ENCODE results near the gene NLGN1.

NLGN1 gene

DNA sequence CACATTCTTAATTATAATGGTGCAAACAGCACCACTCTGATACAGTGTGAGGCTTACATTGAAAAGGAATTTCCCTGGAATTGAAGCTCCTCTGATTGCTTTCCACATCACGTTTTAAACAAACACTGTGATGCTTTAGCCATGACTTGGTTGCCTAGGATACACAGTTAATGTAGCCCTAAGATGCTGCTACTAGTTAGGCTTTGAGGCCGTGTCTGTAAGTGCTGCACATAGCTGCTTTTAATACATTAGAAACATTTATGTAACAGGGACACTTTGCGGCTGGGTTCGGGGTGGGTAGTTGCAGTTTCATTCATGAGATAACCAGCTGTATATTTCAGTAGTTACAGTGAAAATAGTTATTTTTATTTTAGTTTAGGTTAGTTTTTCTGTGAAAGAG is 334.7 kb downstream of the NLGN1 start:
- DNase-seq: no peak

DNA sequence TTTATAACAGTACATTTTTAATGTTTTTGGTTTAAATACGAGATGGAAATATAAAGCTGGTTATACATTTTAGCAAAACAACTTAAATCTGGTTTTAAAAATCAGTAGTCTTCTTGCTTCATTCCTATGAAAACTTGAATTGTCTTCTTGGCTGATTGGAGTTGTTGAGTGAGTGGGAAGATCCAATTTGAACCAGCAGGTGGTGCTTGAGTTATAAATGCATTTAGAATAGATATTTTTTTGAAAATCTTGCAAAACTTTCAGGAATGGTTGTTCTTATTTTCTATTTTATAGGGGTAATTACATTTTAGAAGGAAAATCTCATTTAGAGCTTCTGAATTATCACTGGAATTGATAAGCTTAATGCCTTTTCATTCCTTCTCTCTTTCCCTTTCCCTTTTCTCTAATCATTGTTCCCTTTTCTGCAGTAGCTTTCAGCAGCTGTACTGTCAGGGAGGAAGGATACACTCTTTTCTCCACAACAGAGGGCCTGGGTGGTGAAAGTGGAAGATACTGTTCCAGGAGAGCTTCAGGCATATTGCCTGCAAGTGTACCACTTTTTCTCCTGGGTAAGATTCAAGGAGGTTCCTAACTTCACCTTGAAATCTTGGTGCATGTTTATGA is 335.6 kb downstream of the NLGN1 start:
- DNase-seq: no peak

- no peak for DNase-seq
These were observed 336.9 kb downstream of the NLGN1 start for GRCh38 chr3:173734473-173734872.

GRCh38 chr3:173734895-173735294 is 337.4 kb downstream of the NLGN1 start:
- no peak for DNase-seq

DNA sequence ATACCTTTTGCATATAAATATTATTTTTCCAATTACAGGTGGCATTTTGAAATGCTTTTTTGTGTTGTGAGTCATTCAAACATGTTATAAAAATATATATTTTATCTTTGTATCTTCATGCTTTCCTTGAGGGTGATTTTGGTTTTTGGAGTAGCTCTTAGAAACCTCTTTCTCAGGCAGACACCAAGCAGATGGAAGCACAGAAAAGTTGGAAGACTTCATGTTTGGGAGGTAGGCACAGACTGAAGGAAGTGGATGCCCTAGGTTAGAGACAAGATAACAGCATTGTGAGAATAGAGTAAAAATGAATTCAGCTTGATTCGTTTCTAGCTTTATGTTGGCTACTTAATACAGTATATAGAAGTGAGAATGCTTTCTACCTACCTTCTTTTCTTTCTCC is 338.3 kb downstream of the NLGN1 start:
- DNase-seq: no peak

GRCh38 chr3:173737167-173737808 is 339.7 kb downstream of the NLGN1 start:
- no peak for DNase-seq

DNA sequence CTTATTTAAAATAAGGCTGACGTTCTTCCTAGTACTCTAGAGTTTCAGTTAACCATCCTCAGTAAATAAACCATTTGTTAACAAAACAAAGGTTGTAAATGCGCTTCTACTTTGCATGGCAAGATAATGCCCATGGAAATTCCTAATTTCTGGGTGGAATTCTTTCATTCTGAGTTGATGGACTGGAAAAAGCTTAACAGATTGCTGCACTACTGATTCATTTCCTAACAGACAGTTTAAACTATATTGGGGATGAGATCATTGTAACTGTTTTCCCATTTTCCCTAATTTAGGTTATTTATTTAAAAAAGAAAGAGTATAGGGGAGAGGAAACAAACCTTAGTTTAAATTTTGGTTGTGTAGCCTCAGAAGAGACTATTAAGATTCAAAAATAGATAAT is 342.2 kb downstream of the NLGN1 start:
- no peak for DNase-seq

- no peak for DNase-seq
These were observed 344.9 kb downstream of the NLGN1 start for GRCh38 chr3:173742491-173742890.

GRCh38 chr3:173743111-173743510 is 345.6 kb downstream of the NLGN1 start:
- no peak for DNase-seq

GRCh38 chr3:173743516-173743915 is 346.0 kb downstream of the NLGN1 start:
- no peak for DNase-seq

- no peak for DNase-seq
These were observed 346.9 kb downstream of the NLGN1 start for GRCh38 chr3:173744479-173744878.

GRCh38 chr3:173744895-173745294 is 347.4 kb downstream of the NLGN1 start:
- no peak for DNase-seq

GRCh38 chr3:173745952-173746682 is 348.6 kb downstream of the NLGN1 start:
- no peak for DNase-seq

- no peak for DNase-seq
These were observed 349.9 kb downstream of the NLGN1 start for GRCh38 chr3:173747427-173747826.

GRCh38 chr3:173748105-173748504 is 350.6 kb downstream of the NLGN1 start:
- DNase-seq: no peak

GRCh38 chr3:173750095-173750494 is 352.6 kb downstream of the NLGN1 start:
- DNase-seq: no peak

DNA sequence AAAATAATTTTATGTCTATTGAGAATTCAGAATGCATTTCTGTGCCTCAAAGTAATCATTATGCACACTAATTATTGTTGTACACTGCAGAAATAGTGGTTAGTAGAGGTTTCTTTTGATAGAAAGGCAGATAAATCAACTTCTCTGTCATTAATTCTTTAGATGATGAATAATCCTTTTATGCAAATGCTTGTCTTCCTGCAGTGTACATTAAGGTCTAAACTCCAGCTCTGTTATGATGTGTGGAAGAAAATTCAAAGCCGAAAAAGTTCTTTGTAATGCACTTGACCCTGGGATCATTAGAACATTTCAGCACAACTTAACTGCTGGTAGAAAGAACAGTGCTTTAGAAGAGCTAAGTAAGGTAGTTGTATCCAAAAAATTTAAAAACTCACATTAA is 353.0 kb downstream of the NLGN1 start:
- DNase-seq: no peak

- DNase-seq: no peak
These were observed 356.0 kb downstream of the NLGN1 start for GRCh38 chr3:173753593-173753992.

DNA sequence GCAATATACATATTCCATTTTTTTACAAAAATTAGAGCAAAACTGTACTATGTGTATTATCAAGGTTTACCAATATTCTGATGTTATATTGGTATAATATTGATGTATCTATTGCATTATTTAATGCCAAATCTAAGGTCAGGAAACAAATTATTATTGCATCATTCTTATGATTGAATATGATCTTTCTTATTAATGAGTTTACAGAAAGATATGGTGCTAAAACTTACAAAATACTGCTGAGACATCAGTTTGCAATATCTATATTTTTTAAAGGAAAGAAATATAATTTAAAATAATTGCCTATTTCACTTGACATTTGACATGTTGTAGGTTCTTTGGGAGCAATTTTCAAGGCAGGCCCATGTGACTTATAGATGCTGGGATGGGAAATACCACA is 357.6 kb downstream of the NLGN1 start:
- DNase-seq: no peak

- no peak for DNase-seq
These were observed 363.6 kb downstream of the NLGN1 start for GRCh38 chr3:173761161-173761560.

GRCh38 chr3:173762501-173762900 is 365.0 kb downstream of the NLGN1 start:
- DNase-seq: no peak

DNA sequence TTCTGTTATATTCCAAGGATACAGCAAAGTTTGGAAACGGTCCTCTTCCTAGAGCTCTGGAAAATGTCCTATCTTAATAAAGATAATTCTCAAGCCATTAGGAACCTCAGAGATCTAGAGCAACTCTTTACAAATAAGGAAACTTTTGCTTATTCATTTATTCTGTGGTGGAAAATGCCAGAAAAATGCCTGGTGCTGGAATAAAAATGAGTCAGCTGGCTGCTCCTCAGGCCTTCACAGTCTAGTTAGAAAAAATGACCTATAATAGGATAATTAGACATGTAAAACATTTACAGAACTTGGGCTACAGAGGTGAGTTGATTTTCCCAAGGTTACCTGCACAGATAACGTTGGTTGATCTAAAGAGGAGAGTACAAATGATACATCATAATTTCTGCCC is 372.5 kb downstream of the NLGN1 start:
- no peak for DNase-seq

DNA sequence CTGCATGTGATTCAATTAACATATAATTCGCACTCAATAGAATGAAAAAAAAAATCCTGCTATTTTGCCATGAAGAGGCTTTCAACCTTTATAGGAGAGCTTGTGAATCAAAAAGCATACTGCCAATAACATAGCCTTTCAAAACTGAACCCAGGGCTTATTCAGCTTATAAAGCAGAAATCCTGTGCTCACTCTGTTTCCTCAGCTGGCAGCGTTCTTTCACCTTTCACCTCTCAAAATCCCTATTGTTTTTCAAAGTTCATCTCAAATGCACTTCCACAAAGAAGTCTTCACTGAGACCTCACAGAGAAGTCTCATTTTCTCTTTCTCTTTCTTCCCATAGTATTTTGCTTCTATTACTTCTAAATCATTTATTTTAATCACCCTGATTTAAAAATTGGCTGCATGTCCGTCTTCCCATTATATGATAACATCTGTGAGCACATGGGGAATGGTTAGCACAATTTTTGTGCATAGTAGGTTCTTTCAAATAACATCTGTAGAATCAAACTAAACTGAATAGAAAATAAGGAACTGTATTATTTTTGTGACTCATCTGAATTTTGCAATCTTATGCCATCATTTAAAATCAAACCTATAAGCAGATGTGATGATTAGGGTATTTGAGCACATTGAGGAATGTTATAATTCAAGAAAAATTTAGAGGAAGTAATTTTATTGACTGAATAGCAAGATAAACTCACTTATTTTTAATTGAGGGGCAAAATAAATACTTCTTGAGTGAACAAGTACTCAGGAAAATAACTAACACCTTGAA is 373.4 kb downstream of the NLGN1 start:
- DNase-seq: peak in 2 of 3 donors; percentile 7 to 31

DNA sequence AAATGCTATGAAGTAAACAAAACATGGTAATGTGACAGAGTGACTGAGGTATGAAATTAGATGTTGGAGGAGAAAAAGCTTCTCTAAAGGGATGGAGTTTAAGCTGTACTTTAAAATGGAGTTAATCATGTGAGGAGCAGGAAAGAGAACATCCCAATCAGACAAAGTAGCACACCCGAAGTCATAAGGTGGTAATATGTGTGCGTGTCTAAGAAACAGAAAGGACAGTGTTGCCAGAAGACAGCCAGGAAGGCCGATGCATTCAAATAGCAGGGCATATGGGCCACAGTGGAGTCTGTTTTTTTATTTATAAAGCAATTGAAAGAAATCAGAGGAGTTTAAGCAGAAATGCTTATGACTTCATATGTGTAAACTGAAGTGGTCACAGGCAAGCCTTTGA is 376.3 kb downstream of the NLGN1 start:
- no peak for DNase-seq

All from suppressor macrophage treated with lipopolysaccharide for 1 hour (primary cell).